Endothelial cell of umbilical vein (primary cell): ENCODE results near the gene CDH23.

Experiments
- CTCF ChIP-seq, 2 donors: IDR thresholded peaks; 1 replicate in 1 of 2; 2 replicates in 1 of 2; pipeline ENCODE4 v1.5.1; 2011; ENCODE audit warnings: low read length in 2 of 2, mild to moderate bottlenecking in 2 of 2, moderate library complexity in 2 of 2, control low read depth in 1 of 2, inconsistent platforms in 1 of 2, low read depth in 1 of 2; ENCODE audit not compliant: insufficient read depth in 1 of 2; ENCODE audit errors: extremely low read depth in 1 of 2
- POLR2A ChIP-seq: IDR thresholded peaks from 2 replicates; pipeline ENCODE4 v1.6.1; 2012; ENCODE audit warnings: low read depth, mild to moderate bottlenecking, control low read depth, low read length

- TF ChIP-seq CTCF (IDR thresholded peaks at IDR 0.05; ENCODE audit: extremely low read depth in 1 of 2, insufficient read depth in 1 of 2, low read depth in 1 of 2, low read length in 2 of 2), result no peak
- TF ChIP-seq POLR2A, result no peak
Measured at GRCh38 chr10:71582019-71582418, 185.3 kb downstream of the CDH23 start.
